NAMALWA (cell line): ENCODE measurements around the gene ADAMTS13.

Source experiments
- DNase-seq: peaks from one replicate; pipeline ENCODE4 v3.0.0-alpha.2; 2015; ENCODE audit warnings: low spot score

The ADAMTS13 gene

DNA sequence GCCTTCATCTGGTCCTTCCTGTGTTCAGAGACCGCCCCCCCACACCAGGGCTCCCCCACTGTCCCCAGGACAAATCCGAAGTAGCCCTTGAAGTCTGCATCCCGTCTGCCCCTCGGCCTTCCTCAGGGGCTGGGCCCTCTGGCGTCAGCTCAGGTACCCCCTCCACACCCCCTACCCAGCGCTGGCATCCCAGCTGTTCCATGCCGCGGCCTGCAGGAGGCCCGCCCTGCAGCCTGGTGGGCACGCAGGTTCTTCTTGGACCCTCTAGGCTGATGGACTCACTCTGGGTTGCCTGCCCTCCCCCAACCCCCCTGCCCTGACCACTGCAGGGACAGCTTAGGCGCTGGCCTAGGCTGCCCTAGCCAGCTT, 50.1 kb downstream of the ADAMTS13 start:
- DNase-seq = no peak

DNA sequence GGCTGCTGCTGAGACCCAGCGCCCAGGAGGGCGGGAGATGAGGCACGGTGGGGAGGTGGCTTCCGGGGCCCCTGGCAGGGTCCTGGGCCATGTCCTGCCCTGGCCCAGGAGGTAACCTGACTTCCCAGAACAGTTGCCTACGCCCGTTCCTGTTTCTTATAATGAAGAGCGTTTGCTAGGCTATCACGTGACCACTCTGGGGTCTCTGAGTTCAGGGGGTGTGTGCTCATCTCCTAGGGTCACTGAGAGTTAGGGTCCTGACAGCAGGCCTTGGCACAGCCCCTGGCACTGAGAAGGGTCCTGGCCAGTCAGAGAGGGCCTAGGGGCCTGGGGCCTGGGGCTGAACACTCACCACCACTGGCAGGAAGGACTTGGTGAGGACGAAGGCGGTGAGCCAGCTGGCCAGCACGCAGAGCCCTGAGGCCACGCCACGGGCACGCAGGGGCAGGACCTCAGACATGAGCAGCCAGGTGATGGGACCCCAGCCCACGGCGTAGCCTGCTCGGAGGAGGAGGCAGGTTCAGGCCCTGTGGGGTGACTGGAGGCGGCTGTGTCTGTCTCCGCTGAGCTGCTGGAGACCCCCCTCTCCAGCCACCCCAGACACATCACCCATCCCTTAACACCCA, 50.7 kb downstream of the ADAMTS13 start:
- no peak for DNase-seq

DNA sequence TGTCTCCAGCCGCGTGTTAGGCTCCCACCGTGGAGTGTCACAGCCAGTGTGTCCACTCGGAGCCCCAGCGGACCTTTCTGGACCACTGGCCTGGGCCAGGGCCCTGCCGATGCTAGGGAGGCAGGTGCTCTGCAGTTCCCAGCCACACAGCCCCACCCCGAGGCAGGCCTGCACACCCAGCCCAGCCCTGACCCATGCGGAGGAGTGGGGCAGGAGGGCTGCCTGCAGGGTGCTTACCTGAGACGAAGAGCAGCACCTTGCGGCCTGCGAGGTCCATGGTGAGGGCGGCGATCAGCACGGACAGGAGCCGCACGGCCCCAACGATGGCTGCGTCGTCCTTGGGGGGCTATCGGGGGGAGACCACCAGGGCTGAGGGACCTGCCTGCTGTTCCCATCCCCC, 51.6 kb downstream of the ADAMTS13 start:
- no peak for DNase-seq

DNA sequence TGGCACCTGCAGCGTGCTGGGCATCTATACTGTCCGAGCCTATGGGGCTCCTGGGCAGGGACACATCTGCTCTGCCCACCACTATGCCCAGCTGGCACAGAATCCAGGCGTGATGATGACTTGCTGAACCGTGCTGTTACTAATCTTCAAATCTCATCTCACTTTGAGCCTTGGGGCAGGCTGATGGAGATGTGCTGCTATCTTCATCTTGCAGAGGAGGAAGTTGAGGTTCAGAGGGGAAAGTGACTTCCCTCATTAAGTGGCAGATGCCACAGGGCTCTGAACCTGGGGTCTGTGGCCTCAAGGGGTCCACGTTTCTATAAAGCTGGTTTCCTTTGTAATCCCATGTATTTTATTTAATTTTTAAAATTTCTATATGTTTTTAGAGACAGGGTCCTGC, 52.0 kb downstream of the ADAMTS13 start:
- DNase-seq = no peak

DNA sequence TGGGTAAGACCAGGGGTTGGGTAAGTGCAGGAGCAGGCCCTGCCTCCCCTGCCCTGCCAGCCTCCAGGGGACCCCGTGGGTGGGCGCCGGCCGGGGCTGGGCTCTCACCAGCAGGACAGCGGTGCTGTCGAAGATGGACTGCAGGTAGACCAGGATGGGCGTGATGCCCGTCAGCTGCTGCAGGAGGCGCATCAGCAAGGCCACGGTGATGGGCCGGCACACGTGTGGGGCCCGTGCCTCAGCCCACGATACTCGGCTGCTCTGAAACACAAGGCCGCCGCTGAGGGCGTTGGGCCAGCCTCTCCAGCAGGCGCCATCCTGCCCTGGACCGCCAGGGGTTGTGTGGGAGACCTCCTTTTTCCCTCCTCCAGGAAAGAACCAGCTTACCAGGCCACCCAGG, 52.7 kb downstream of the ADAMTS13 start:
- DNase-seq = no peak

DNA sequence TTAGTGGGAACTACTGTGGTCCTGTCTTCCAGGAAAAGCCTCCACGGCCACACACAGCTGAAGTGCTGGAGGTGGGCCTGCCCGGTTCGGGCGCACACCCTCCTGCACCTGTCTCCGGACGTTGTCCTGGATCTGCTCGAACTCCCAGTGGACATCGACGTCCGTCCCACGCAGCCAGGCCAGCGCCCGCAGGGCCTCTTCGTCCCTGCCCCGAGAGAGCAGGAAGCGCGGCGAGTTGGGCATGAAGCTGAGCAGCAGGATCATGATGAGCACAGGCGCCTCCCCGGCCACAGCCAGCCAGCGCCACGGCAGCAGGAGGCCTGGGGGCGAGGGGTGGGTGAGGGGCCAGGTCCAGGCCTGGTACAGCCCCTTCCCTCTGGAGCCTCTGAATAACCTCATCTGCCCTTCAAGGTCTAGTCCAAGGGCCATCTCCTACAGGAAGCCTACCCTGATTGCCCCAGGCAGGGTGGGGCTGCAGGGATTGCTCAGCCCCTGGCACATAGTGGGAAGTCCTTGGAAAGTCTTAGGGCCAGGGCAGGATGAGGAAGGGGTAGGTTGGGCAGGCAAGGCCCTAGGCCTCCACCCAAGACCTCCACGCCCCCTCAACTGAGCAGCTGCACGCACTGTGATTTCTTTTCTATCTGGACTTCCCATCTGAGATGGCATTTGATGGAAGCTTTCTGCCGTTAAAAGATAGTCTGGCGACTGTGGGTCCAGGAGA, 53.3 kb downstream of the ADAMTS13 start:
- no peak for DNase-seq

DNA sequence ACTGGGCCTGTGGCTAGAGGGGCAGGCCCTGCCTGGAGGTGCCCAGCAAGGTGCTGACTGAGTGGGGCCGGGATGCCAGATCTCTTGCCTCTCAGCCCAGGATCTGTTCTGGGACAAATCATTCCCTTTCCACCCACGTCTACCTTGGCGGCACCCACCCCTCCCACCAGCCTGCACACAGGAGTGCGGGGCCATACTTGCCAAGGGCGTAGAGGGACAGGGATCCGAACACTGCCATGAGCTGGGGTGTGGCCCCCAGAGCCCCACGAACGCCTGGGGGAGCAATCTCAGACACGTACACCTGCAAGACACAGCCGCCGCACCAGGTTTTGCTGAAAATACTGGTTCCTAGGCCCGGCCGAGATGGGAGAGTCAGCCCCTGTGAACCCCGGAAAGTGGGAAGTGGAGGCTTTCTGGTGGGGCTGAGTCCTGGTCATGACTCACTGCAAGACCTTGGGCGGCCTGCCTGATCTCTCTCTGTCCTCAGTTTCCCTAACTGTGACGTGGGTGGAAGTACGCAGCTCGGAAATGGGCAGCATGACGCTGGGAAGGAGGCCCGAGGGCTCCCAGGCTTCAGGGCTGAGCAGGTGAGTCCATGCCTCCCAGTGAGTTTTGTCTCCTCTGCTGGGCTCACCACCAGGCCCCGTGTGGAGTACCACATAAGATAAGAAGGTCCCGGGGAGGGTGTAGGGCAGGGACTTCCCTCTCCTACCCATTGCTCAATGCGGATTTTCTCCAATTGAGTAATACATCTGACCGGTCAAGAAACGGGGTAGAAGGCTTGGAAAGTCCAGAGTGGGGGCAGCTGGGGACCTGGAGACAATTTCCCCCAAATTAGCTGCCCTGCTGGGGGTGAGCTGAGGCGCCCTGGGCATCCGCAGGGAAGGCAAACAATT, 54.1 kb downstream of the ADAMTS13 start:
- DNase-seq = no peak

DNA sequence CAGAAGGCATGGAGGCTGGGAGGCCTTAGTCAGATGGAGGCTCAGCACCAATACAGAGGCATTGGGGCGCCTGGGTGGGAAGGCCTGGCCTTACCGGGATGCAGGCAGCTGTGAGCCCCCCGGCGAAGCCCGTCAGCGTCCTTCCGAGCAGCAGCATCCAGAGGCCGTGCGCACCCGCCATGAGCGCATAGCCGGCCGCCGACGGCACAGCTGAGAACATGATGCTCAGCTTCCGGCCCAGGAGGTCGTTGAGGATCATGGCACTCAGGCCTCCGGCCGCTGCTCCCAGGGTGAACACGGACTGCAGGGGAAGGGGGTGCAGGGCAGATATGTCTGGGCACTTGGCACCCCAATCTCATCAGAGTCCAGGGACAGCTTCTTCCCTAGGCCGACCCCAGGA, 54.8 kb downstream of the ADAMTS13 start:
- no peak for DNase-seq

DNA sequence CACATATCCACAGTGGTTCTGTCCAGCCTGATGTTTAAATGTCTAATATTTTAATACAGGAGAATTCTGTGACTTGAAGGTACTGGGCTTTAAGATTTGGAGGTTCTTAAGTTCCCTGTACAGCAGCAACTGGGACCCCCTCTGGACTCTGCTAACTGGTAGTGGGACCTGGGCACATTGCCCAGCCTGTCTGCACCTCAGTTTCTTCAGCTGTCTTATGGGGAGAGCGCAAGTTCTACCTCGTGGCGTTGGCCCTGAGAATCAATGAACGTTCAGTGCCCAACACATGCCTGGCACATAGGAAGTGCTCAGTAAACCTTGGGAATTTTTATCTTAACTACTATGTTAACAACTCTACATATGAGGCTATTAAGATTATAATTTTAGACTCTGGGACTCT, 55.3 kb downstream of the ADAMTS13 start:
- no peak for DNase-seq

DNA sequence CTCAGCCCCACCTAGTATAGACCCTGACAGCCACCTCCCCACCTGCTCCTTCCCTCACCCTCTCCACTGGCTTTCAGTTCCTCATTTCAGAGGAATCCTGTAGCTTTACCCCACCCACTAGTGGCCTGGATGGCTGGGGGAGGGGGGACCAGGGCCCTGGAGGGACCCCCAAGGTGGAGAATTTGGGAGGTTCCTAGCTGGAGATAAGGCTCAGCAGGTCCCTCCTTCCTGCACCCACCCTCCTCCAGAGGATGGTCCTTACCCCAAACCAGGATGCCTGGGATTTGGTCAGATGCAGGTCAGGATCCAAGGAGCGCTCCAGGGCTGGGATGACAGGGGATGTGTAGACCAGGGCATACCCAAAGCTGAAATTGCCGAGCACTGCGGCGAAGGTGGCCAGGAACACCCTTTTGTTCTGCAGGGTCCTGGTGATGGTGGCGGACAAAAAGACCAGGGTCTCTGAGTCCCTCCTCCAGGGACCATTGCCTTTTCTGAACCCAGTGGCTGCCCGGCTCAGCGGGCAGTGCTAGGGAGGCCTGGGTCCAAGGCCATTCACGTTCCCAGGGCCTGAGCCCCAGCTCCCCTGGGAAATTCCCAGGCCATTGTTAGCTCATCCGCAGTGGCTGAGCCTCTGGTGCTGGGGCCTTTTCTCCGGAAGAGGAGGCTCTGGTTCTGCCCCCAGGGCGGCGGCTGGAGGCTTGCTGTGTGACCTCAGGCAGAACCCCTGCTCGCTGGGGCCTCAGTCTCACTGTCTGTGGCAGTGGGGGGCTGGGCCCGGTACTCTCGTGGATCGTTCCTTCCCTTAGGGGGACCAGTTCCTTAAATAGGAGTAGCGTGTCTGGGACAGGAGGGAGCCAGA, 56.1 kb downstream of the ADAMTS13 start:
- DNase-seq = peak; percentile 85

DNA sequence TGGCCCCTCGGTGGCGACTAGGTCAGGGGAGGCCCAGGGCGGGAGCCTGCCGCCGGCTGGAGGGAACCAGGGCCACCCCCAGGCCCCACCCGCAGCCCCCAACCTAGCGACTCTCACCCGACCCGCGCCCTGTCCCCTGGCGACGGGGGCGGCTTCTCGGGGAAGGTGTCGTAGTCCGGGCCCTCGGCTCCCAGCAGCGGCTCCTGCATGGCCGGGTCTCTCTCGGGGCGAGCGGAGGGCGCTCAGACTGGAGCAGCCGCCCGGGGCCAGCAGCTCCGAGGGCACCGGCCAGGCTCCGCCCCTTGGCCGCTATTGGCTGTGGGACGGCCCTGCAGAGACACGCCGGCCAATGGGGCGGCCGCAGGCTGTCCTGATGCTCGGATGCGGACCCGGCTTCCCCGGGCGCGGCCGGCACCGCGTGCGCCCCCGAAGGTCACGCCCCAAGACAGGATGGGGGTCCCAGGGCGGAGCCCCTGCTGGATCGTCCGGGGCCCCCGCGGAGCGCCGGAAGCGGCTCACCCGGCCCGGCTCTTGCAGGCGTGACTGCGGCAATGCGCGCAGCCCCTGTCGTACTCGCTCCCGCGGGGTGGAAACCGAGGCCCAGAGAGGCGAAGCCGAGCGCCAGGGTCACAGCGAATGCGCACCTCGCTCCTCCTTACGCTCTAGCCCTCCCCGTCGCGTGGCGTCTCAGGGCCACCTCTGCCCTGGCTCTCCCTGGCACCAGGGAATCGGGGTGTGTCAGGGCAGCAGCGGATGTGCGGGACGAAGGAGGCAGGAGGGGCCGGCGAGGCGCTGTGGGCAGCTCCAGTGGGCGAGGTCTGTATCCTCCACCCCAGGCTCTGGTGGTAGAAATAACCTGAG, 56.9 kb downstream of the ADAMTS13 start, which contains the start of gene SLC2A6:
Gene SLC2A6, minus strand, starts transcription at position 249 of the 861 bp plus-strand sequence. Its CDS starts 40 bp downstream, at position 209.
- peak; percentile 92 for DNase-seq

DNA sequence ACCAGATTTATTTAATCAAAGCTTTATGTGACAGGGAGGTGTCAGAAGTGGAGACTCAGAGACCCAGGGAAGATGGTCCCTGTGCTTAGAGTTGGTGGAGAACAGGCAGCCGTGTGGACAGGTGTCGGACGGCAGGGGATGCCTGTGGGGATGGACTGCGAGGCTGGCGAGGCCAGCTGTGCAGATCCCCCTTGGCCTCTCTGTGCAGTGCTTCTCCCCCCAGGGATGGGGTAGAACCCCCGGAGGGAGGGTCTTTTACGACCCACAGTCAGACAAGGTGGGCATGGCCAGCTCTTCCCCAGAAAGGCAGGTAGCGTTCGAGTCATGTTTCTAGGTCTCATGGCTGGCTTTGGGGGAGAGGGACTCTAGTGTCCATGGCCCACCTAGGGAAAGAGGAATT, 61.4 kb downstream of the ADAMTS13 start:
- DNase-seq = no peak

DNA sequence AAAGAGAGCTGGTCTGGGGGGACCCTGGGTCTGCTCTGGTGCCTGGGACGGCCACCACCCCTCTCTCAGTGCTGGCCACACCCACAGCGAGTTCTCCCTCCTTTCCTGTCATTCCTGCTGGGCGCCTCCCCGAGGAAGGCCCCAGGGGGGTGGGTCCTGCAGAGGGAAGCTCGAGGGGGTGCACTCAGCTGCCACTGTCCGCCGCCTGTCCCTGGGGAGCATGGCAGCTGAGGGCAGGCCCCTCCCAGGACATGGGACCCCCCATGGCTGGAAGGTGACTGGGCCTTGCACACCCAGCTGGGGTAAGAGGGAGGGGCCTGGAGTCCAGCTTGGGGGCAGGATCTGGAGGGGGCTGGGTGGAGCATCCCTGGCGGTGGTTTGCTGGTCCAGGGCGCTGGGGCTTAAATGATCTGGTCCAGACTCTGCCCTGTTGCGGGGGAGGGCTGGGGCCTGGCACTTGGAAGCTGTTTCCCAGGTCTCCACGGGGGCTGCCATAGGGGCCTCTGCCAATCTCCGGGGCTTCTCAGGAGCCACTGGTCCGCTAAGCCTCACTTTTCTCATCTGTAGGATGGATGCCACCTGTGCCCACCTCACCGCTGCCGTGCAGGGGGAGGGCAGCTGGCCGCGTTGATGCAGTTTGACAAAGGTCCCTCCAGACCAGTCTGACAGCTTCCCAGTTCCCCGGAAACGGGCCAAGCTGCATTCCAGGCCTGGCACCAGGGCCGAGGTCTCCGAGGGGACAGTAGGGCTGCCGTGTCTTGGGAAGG, 62.7 kb downstream of the ADAMTS13 start:
- no peak for DNase-seq

DNA sequence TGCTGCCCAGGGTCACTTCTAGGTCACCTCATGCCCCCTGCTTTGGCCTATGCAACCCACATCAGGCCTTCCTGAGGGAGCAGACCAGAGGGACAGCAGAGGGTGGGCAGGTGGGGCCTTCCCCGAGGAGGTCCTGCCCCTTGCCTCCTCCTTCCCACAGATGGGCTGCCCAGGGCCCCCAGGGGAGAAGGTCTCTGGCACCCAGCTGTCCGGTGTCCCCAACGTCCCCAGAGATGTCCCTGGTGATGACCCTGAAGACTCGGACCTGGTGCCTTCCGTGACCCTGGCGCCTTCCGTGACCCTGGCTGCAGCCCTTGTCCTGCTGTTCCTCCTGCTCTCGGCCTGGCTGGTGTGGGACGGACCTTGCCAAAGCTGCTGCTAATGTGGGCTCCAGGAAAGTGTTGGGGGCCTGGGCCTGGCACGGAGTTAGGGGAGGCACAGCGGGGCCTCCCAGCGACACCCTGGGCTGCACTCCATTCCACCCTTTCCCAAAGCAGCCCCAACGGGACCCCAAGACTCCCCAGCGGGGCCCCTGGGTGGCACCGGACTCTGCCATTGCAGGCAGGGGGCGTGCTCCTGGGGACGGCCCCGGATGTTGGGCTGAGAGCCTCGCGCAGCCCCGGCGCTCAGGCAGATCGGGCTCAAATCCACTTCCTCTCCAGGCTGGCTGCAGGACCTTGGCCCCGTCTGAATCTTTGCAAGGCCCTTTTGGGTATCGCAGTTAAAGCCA, 63.5 kb downstream of the ADAMTS13 start:
- DNase-seq = peak; percentile 53

DNA sequence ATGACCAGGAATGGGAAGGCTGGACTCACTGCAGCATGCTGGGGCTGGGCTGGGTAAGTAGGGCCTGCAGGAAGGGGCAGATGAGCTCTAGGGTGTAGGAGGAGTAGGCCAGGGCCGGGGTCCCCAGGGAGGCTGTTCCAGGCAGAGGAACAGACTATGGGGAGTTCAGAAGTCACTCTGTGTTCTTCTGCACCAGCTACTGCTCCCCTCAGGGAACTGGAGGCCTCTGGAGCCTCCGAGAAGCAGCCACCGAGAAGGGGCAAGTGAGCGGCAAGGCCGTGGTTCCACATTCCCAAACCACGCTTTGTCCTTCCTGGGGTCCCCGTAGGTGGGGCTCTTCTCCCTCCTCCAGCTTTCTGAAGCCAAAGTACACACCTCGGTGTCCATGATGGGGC, 65.2 kb downstream of the ADAMTS13 start:
- DNase-seq = no peak

DNA sequence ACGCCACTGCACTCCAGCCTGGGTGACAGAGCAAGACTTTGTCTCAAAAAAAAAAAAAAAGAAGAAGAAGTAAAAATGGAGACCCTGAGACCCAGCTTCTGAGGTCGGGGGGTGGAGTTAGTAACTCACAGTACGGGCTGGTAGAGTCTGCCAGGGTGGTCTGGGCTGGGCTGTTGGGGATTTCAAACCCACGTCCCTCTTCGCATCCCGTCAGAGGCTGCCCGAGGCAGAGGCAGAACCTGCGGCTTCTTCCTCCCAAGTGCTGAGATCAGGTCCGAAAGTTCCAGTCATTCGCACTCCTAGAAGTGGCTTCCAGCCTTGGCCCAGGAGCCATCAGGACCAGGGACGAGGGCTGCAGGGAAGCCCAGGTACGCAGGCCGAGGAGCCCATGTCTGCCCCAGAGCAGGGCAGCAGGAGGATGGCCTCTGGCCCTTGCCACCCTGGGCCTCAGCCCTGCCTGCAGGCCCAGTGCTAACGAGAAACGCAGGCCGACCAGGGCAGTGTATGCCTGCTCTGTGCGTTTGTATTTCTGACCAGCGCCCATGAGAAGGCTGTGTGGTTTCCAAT, 66.6 kb downstream of the ADAMTS13 start:
- DNase-seq = no peak

DNA sequence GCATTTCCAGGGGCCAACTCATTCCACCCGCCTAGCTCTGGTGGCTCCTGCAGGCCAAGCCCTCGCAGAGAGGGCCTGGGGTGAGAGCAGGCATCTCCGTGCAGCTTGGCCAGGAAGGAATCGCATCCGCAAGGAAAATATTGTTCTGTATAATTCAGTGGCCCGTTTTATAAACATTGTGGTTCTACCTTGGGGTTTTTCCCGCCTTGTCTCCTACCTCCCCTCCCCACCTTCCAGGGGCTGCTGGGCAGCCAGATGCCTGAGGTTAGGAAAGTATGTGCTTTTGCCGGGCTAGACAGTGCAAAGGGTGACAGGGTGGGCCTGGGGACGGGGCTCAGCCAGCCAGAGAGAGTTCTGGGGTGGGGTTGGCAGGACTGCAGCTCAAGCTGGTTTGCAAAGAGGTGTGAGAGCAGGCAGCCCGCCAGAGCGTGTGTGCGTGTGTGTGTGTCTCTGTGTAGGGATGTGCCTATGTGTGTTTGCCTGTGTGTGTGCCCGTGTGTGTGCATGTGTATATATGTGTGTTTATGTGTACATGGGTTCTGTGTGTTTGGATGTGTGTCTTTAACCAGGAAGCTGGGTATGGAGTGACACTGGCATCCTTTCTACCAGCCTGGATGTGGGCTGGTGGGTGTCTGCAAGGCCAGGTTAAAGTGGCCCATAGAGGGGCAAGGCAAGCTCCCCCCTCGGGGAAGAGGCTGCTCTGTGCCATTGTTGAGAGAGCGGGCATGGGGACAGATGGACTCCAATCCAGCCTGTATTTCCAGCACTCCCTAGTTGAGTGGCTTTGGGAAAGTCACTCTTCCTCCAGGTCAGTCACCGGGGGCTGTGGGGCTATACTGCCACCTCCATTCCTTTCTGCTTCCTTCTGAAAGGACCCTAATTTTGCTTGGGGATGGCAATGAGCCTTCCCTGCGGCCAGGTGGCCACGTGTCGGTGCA, 67.4 kb downstream of the ADAMTS13 start:
- DNase-seq = no peak

DNA sequence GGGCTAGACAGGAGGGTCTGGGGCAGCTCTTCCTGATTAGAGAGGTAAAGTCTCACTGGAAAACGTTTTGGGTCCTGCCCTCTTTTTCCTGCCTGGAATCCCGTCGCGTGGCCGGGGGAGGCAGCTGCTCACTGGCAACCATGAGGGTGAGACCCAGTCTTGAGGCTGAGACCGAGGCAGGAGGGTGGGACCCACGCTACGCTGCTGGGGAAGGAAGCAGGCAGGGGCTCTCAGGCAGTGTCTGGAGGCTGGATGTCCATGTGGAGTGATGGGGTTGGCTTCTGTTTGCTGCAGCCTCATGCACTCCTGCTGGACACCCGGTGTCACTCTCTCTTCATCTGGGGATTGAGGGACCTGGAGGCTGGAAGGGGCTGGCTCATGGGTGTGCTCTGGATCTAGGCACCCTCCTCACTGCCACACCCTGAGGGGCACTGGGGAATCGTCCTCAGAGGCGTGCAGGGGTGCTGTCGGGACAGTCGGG, 68.1 kb downstream of the ADAMTS13 start:
- no peak for DNase-seq
